K562 (cell line): ENCODE data around the gene FXYD3. TPM values are rescaled to one million over a fixed set of nuclear protein-coding genes. Genes with fewer than 3 reads are reported as not detected.

Source experiments
- ATAC-seq: fragments of 200-7000 bp; cut with Tn5 transposase; 3 replicates; pipeline ENCODE4 v1.9.1; 2020; ENCODE audit warnings: moderate library complexity
- BruUV-seq: library from RNA; stranded (reverse); fragments of 400-500 nt; replicated peaks from 2 replicates; lab custom pipeline; 2021; lab: Mats Ljungman, UMichigan
- CTCF ChIA-PET: fragments of 300-600 bp; formaldehyde crosslinking; extraction: SDS; loops from one replicate; lab custom pipeline; 2021; ENCODE audit warnings: low intra/inter-chr PET ratio; lab: Yijun Ruan, JAX
- POLR2A ChIA-PET: fragments of 300-600, 350-650 bp; sonication (Branson Sonifier 250); formaldehyde crosslinking; extraction: SDS; loops from one replicate; lab custom pipeline; 2021; ENCODE audit warnings: antibody characterized with exemption, inconsistent platforms; lab: Yijun Ruan, JAX
- DNase-seq, 4 experiments: peaks; one replicate each; pipeline versions ENCODE4 v3.0.0 to v3.0.0-alpha.2; 2011 to 2018; ENCODE audit warnings: low spot score in 3 of 4, mixed read lengths in 3 of 4; ENCODE audit errors: extremely low read depth in 1 of 4
- FAIRE-seq: peaks from 2 replicates; lab custom pipeline; 2011; peaks lifted over from hg19 to GRCh38; lab: Jason Lieb, UNC
- H2AFZ ChIP-seq: 2 replicates; pipeline ENCODE4 v1.6.0; 2011; ENCODE audit warnings: low read depth, low read length, control low read depth, inconsistent platforms
- H3K27ac ChIP-seq: fragments of 200-600 bp; 3 replicates; pipeline ENCODE4 v1.8.0; 2011; ENCODE audit warnings: low read depth, mild to moderate bottlenecking, control low read depth, inconsistent platforms, low read length, moderate library complexity, mixed read lengths; ENCODE audit errors: extremely low read depth
- H3K27me3 ChIP-seq, 2 experiments: fragments of 300-600 bp in 1 of 2; 2 replicates in 1 of 2; 3 replicates in 1 of 2; pipeline versions ENCODE4 v1.6.0 to v1.8.0; 2011; ENCODE audit warnings: inconsistent platforms in 2 of 2, low read length in 2 of 2, mild to moderate bottlenecking in 1 of 2, mixed read lengths in 1 of 2, moderate library complexity in 1 of 2; ENCODE audit not compliant: control insufficient read depth in 2 of 2, insufficient read depth in 2 of 2
- H3K36me3 ChIP-seq: fragments of 300-600 bp; 3 replicates; pipeline ENCODE4 v1.8.0; 2011; ENCODE audit warnings: mild to moderate bottlenecking, low read length, inconsistent platforms; ENCODE audit not compliant: control insufficient read depth, insufficient read depth
- H3K4me1 ChIP-seq, 2 experiments: fragments of 200-600 bp in 1 of 2; replicated peaks in 1 of 2; 2 replicates in 1 of 2; 3 replicates in 1 of 2; pipeline versions ENCODE4 v1.5.1 to v1.8.0; 2011; ENCODE audit warnings: inconsistent platforms in 2 of 2, low read length in 2 of 2, mild to moderate bottlenecking in 1 of 2, mixed read lengths in 1 of 2, moderate library complexity in 1 of 2; ENCODE audit not compliant: control insufficient read depth in 2 of 2, insufficient read depth in 2 of 2
- H3K4me2 ChIP-seq: 2 replicates; pipeline ENCODE4 v1.6.1; 2011; ENCODE audit warnings: low read length, control low read depth, inconsistent platforms, mixed read lengths; ENCODE audit not compliant: insufficient read depth
- H3K4me3 ChIP-seq: fragments of 200-600 bp; sonication (generic), shearing (Covaris generic); 2 replicates; pipeline ENCODE4 v1.5.1; 2016; ENCODE audit warnings: control low read depth, inconsistent platforms
- H3K79me2 ChIP-seq: fragments of 200-600 bp; 3 replicates; pipeline ENCODE4 v1.8.0; 2011; ENCODE audit warnings: low read length, inconsistent platforms; ENCODE audit not compliant: control insufficient read depth, insufficient read depth
- H3K9ac ChIP-seq, 2 experiments: 2 replicates each; pipeline versions ENCODE4 v1.6.0 to v1.6.1; 2011; ENCODE audit warnings: low read depth in 2 of 2, low read length in 2 of 2, control low read depth in 1 of 2, inconsistent platforms in 1 of 2, mild to moderate bottlenecking in 1 of 2, mixed read lengths in 1 of 2; ENCODE audit not compliant: insufficient read depth in 1 of 2
- H3K9me1 ChIP-seq: one replicate; pipeline ENCODE4 v1.6.0; 2011; ENCODE audit warnings: inconsistent platforms, mild to moderate bottlenecking, low read length, moderate library complexity; ENCODE audit not compliant: control insufficient read depth, insufficient read depth
- H3K9me3 ChIP-seq: replicated peaks from 2 replicates; pipeline ENCODE4 v1.5.1; 2011; ENCODE audit warnings: low read depth, low read length, inconsistent platforms; ENCODE audit not compliant: control insufficient read depth, insufficient read depth
- H4K20me1 ChIP-seq: replicated peaks from 2 replicates; pipeline ENCODE4 v1.6.1; 2011; ENCODE audit warnings: low read length, inconsistent platforms, mixed read lengths; ENCODE audit not compliant: control insufficient read depth, insufficient read depth
- ZNF217 ChIP-seq: sonication (generic); formaldehyde crosslinking; IDR thresholded peaks from 2 replicates; pipeline ENCODE4 v1.8.0; 2022; ENCODE audit warnings: mild to moderate bottlenecking, missing genetic modification reagents
- WGBS: fragments of 100-300 bp; shearing (Covaris generic); methylation state at CpG from one replicate; pipeline ENCODE4 v1.1.6; 2016; ENCODE audit warnings: low coverage, mixed read lengths; ENCODE audit not compliant: insufficient coverage; ENCODE audit errors: missing lambda C conversion rate; 5-methylcytosine and 5-hydroxymethylcytosine counted together
- in situ Hi-C: fragments of 300-500 bp; cut with MboI; formaldehyde crosslinking; loops from 4 replicates; pipeline ENCODE4 v1.15.0; 2018; ENCODE audit warnings: inconsistent platforms, mixed read lengths
- intact Hi-C: fragments of 100-400 bp; cut with micrococcal nuclease; formaldehyde crosslinking; loops from 2 replicates; pipeline ENCODE4 v1.14.2; 2022
- polyA plus RNA-seq, 8 experiments: library from polyadenylated mRNA; depleted of rRNA in 4 of 8; stranded (reverse) in 5 of 8; unstranded in 3 of 8; fragments of >200 nt; fragmentation: Nextera tagmentation in 2 of 8; fragmentation: Illumina TruSeq in 1 of 8; extraction: Ambion mirVana in 2 of 8; extraction: Trizol in 1 of 8; gene quantifications; 2 replicates each; pipeline versions ENCODE4 v1.2.1 to v1.2.3, GENCODE V29; 2011 to 2014; ENCODE audit warnings: inconsistent platforms in 1 of 8, missing spikeins in 1 of 8
- total RNA-seq, 7 experiments: library from RNA; depleted of rRNA in 6 of 7; stranded (reverse); fragments of >200 nt in 6 of 7; fragmentation: Illumina TruSeq in 2 of 7; extraction: Trizol in 2 of 7; gene quantifications; 2 replicates each; pipeline versions ENCODE4 v1.2.1 to v1.2.3, GENCODE V29; 2011 to 2021; ENCODE audit warnings: low replicate concordance in 1 of 7
- TF ChIP-seq, protein P1 (sequence below), 2 experiments: fragments of 450-650 bp in 1 of 2; sonication (generic) in 1 of 2; formaldehyde crosslinking in 1 of 2; IDR thresholded peaks in 1 of 2; conservative IDR thresholded peaks in 1 of 2; 2 replicates each; pipeline versions ENCODE4 v1.6.1 to v1.8.1; 2016 to 2023; ENCODE audit warnings: mild to moderate bottlenecking in 2 of 2, moderate library complexity in 2 of 2, inconsistent platforms in 1 of 2, missing genetic modification reagents in 1 of 2

FXYD3 gene
- total and polyA plus RNA-seq, 9 of the 15 experiments (the other 6 are each of a cell fraction or from before 2014, with no cell fraction given), result 0.24 TPM; not detected in 8

DNA sequence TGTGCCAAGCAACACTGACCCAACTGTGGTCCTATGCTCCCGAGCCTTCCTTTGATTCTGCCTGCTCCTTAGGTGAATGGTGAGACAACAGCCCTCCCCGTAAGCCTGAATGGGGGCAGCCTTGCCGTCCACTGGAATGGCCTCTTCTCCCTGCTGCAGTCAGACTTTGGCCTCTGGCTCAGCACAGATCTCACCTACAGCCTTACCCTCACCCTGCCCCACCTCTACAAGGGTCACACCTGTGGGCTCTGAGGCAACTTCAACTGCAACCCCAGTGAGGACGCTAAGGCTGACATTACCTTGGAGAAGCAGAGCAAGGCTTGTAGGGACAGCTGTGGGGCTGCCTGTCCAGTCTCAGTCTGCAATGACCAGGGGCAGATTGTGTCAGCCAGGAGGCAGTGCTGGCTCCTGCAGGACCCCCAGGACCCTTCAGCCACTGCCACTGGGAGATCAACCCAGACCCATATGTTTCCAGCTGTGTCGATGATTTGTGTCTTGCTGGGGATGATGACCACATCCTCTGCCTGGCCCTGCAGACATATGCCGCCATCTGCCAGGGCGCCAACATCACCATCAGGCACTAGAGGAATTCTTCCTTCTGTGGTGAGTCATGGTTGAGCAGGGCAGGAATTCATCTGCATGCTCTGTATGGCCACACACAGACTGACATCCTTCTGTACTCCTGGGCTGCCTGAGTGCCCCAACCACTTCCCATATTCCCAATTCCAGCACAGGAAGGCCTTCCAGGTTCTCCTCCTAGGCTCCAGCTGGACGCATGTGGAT lies 27.3 kb upstream of the FXYD3 start:
- Histone ChIP-seq H3K79me2 (no peaks in the 10 kb centered on the region), H4K20me1 (no peaks in the 10 kb centered on the region), H3K9me1 (no peaks in the 10 kb centered on the region), H3K36me3 (no peaks in the 10 kb centered on the region), H3K27me3 (peaks cover 0 to 4% of the 10 kb centered on the region in 2 experiments; a peak in 1 of 5 replicates), H3K27ac (no peak overlapping the region), H3K4me2 (no peak overlapping the region), H3K4me1 (peaks cover 7 to 36% of the 10 kb centered on the region in 2 experiments; a peak in 4 of 5 replicates), H2AFZ (0 out of 2 replicates have a peak overlapping the region, but pooled peaks have one; percentile 44), H3K4me3 (no peak overlapping the region), H3K9me3 (no peaks in the 10 kb centered on the region), H3K9ac (peak overlapping the region in 1 of 2 experiments; percentile 73; a peak in 2 of 4 replicates)
- 27% methylated on average over 8 of the region's 8 CpGs for WGBS
- DNase-seq (no peak), FAIRE-seq (no peak), ATAC-seq (no peak)
- in situ Hi-C loops, result no loop called here
- no TSS peak for BruUV-seq
- intact Hi-C loops, result no loop called here
- ChIA-PET POLR2A (no interaction called here), CTCF (interaction anchor here (1.0 kb wide), 1 partner anchor 21 kb away, joined by 3 read pairs; no protein-coding TSS in a partner anchor)
- TF ChIP-seq, protein P1, sequence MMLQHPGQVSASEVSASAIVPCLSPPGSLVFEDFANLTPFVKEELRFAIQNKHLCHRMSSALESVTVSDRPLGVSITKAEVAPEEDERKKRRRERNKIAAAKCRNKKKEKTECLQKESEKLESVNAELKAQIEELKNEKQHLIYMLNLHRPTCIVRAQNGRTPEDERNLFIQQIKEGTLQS (IDR thresholded peaks at IDR 0.05), result 0 out of 2 replicates have a peak, but pooled peaks have one; percentile 20
- TF ChIP-seq, protein P1 (CRISPR knock-in tag; conservative IDR thresholded peaks at IDR 0.05), result no peak
- TF ChIP-seq ZNF217 (CRISPR knock-in tag), result no peak
